GM23338 (cell line): Measurements from ENCODE around the gene DAAM2. TPM values are rescaled to one million over a fixed set of nuclear protein-coding genes. Genes with fewer than 3 reads are reported as not detected.

ENCODE experiments used
- ATAC-seq: fragments of 200-7000 bp; cut with Tn5 transposase; 3 replicates; pipeline ENCODE4 v1.9.1; 2020
- DNase-seq: peaks from one replicate; pipeline ENCODE4 v3.0.0-alpha.2; 2015; ENCODE audit warnings: low spot score
- H2AFZ ChIP-seq: fragments of 200-600 bp; sonication (generic); 2 replicates; pipeline ENCODE4 v1.8.0; 2016; ENCODE audit warnings: antibody characterized with exemption, mild to moderate bottlenecking, moderate library complexity
- H3F3A ChIP-seq: fragments of 200-600 bp; sonication (generic); replicated peaks from 2 replicates; pipeline ENCODE4 v1.8.0; 2017; ENCODE audit warnings: antibody characterized with exemption, mixed run types, low read depth
- H3K27ac ChIP-seq: fragments of 200-600 bp; sonication (generic); 2 replicates; pipeline ENCODE4 v1.6.1; 2016; ENCODE audit warnings: low read depth
- H3K27me3 ChIP-seq: fragments of 200-600 bp; sonication (generic); 2 replicates; pipeline ENCODE4 v1.8.0; 2016; ENCODE audit warnings: mild to moderate bottlenecking, mixed run types, moderate library complexity; ENCODE audit not compliant: insufficient read depth
- H3K36me3 ChIP-seq: fragments of 200-600 bp; sonication (generic); 2 replicates; pipeline ENCODE4 v1.8.0; 2016; ENCODE audit warnings: mild to moderate bottlenecking; ENCODE audit not compliant: insufficient read depth
- H3K4me1 ChIP-seq: fragments of 200-600 bp; sonication (generic); 2 replicates; pipeline ENCODE4 v1.8.0; 2016; ENCODE audit warnings: mild to moderate bottlenecking, moderate library complexity; ENCODE audit not compliant: insufficient read depth
- H3K4me2 ChIP-seq: fragments of 200-600 bp; sonication (generic); 2 replicates; pipeline ENCODE4 v1.7.1; 2017; ENCODE audit warnings: mixed run types
- H3K4me3 ChIP-seq: fragments of 200-600 bp; sonication (generic); 2 replicates; pipeline ENCODE4 v1.6.1; 2016; ENCODE audit warnings: mixed run types
- H3K79me2 ChIP-seq: fragments of 200-600 bp; sonication (generic); replicated peaks from 2 replicates; pipeline ENCODE4 v1.8.0; 2017; ENCODE audit warnings: mild to moderate bottlenecking; ENCODE audit not compliant: insufficient read depth
- H3K9me2 ChIP-seq: fragments of 200-600 bp; sonication (generic); 2 replicates; pipeline ENCODE4 v1.8.0; 2017; ENCODE audit not compliant: insufficient read depth
- H4K20me1 ChIP-seq: fragments of 200-600 bp; sonication (generic); replicated peaks from 2 replicates; pipeline ENCODE4 v1.8.0; 2017; ENCODE audit warnings: mild to moderate bottlenecking; ENCODE audit not compliant: insufficient read depth
- H3K27ac Mint-ChIP-seq: 2 replicates; pipeline ENCODE4 v1.8.0; 2020; ENCODE audit warnings: inconsistent platforms, mild to moderate bottlenecking, moderate library complexity, mixed read lengths
- H3K27me3 Mint-ChIP-seq: 3 replicates; pipeline ENCODE4 v1.8.0; 2022; ENCODE audit warnings: low read depth, mild to moderate bottlenecking, moderate library complexity, mixed read lengths, inconsistent platforms; ENCODE audit not compliant: insufficient read depth, poor library complexity
- H3K36me3 Mint-ChIP-seq: 3 replicates; pipeline ENCODE4 v1.8.0; 2021; ENCODE audit warnings: low read depth, mild to moderate bottlenecking, inconsistent platforms, moderate library complexity, mixed read lengths
- H3K4me1 Mint-ChIP-seq: 3 replicates; pipeline ENCODE4 v1.8.0; 2020; ENCODE audit warnings: mild to moderate bottlenecking, inconsistent platforms, mixed read lengths
- H3K4me3 Mint-ChIP-seq: 3 replicates; pipeline ENCODE4 v1.8.0; 2021; ENCODE audit warnings: moderate library complexity, mild to moderate bottlenecking, inconsistent platforms, mixed read lengths
- H3K9me3 Mint-ChIP-seq: 3 replicates; pipeline ENCODE4 v1.8.0; 2020; ENCODE audit warnings: moderate library complexity, mild to moderate bottlenecking, inconsistent platforms, mixed read lengths
- CREB1 ChIP-seq: fragments of 250-450 bp; sonication (Bioruptor Pico); IDR thresholded peaks from 2 replicates; pipeline ENCODE4 v1.5.0; 2020; ENCODE audit warnings: low read depth, mild to moderate bottlenecking, moderate library complexity
- EZH2 ChIP-seq: fragments of 200-600 bp; sonication (generic); IDR thresholded peaks from one replicate; pipeline ENCODE4 v1.8.0; 2017; ENCODE audit warnings: antibody characterized with exemption, mild to moderate bottlenecking, low read depth; ENCODE audit not compliant: unreplicated experiment
- EZH2phosphoT487 ChIP-seq: fragments of 200-600 bp; sonication (generic); IDR thresholded peaks from one replicate; pipeline ENCODE4 v1.8.1; 2018; ENCODE audit warnings: antibody characterized with exemption; ENCODE audit not compliant: unreplicated experiment
- JUNB ChIP-seq: IDR thresholded peaks from one replicate; pipeline ENCODE4 v1.6.1; 2016; ENCODE audit warnings: antibody characterized with exemption; ENCODE audit not compliant: unreplicated experiment
- POLR2AphosphoS5 ChIP-seq: IDR thresholded peaks from 2 replicates; pipeline ENCODE4 v1.6.1; 2016; ENCODE audit warnings: antibody characterized with exemption, low read depth
- STAT1 ChIP-seq: IDR thresholded peaks from one replicate; pipeline ENCODE4 v1.6.1; 2016; ENCODE audit warnings: antibody characterized with exemption; ENCODE audit not compliant: unreplicated experiment
- ZNF114 ChIP-seq: fragments of 250-450 bp; sonication (Bioruptor Pico); IDR thresholded peaks from 2 replicates; pipeline ENCODE4 v1.5.0; 2020; ENCODE audit warnings: mild to moderate bottlenecking, moderate library complexity
- ZNF331 ChIP-seq: fragments of 250-450 bp; sonication (Bioruptor Pico); IDR thresholded peaks from 2 replicates; pipeline ENCODE4 v1.5.0; 2020; ENCODE audit warnings: low read depth, mild to moderate bottlenecking, moderate library complexity
- ZNF462 ChIP-seq: fragments of 250-450 bp; sonication (Bioruptor Pico); IDR thresholded peaks from 2 replicates; pipeline ENCODE4 v1.5.0; 2020; ENCODE audit warnings: mild to moderate bottlenecking, moderate library complexity
- polyA plus RNA-seq: library from polyadenylated mRNA; unstranded; fragments of >200 nt; fragmentation: Nextera tagmentation; extraction: Ambion mirVana; gene quantifications from 2 replicates; pipeline ENCODE4 v1.2.1, GENCODE V29; 2016
- total RNA-seq: library from RNA; depleted of rRNA; stranded (reverse); fragments of >200 nt; shearing (Covaris generic); gene quantifications from 2 replicates; pipeline ENCODE4 v1.2.3, GENCODE V29; 2014
- TF ChIP-seq, protein P1 (sequence below): IDR thresholded peaks from one replicate; pipeline ENCODE4 v1.6.1; 2018; ENCODE audit warnings: antibody characterized with exemption; ENCODE audit not compliant: unreplicated experiment
- TF ChIP-seq, protein P2 (sequence below), 2 experiments: fragments of 200-600 bp in 1 of 2; sonication (generic) in 1 of 2; conservative IDR thresholded peaks; 2 replicates each; pipeline versions ENCODE4 v1.5.1 to v1.6.1; 2016 to 2017; ENCODE audit warnings: antibody characterized with exemption in 2 of 2, low read depth in 2 of 2, mild to moderate bottlenecking in 2 of 2, moderate library complexity in 1 of 2

The DAAM2 gene
- total and polyA plus RNA-seq, 2 experiments from 2014 or later = 1.4 to 4.9 TPM

- no peaks in the 10 kb centered on the region for H4K20me1 ChIP-seq
- no peak overlapping the region for H3K4me3 ChIP-seq
- TF ChIP-seq ZNF462 (CRISPR knock-in tag) (no peak), ZNF114 (CRISPR knock-in tag) (no peak), POLR2AphosphoS5 (no peak), JUNB (no peak), EZH2phosphoT487 (no peak), ZNF331 (CRISPR knock-in tag) (no peak), STAT1 (no peak), EZH2 (no peak), CREB1 (no peak)
- TF ChIP-seq, protein P1, sequence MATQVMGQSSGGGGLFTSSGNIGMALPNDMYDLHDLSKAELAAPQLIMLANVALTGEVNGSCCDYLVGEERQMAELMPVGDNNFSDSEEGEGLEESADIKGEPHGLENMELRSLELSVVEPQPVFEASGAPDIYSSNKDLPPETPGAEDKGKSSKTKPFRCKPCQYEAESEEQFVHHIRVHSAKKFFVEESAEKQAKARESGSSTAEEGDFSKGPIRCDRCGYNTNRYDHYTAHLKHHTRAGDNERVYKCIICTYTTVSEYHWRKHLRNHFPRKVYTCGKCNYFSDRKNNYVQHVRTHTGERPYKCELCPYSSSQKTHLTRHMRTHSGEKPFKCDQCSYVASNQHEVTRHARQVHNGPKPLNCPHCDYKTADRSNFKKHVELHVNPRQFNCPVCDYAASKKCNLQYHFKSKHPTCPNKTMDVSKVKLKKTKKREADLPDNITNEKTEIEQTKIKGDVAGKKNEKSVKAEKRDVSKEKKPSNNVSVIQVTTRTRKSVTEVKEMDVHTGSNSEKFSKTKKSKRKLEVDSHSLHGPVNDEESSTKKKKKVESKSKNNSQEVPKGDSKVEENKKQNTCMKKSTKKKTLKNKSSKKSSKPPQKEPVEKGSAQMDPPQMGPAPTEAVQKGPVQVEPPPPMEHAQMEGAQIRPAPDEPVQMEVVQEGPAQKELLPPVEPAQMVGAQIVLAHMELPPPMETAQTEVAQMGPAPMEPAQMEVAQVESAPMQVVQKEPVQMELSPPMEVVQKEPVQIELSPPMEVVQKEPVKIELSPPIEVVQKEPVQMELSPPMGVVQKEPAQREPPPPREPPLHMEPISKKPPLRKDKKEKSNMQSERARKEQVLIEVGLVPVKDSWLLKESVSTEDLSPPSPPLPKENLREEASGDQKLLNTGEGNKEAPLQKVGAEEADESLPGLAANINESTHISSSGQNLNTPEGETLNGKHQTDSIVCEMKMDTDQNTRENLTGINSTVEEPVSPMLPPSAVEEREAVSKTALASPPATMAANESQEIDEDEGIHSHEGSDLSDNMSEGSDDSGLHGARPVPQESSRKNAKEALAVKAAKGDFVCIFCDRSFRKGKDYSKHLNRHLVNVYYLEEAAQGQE = no peak
- TF ChIP-seq, protein P2, sequence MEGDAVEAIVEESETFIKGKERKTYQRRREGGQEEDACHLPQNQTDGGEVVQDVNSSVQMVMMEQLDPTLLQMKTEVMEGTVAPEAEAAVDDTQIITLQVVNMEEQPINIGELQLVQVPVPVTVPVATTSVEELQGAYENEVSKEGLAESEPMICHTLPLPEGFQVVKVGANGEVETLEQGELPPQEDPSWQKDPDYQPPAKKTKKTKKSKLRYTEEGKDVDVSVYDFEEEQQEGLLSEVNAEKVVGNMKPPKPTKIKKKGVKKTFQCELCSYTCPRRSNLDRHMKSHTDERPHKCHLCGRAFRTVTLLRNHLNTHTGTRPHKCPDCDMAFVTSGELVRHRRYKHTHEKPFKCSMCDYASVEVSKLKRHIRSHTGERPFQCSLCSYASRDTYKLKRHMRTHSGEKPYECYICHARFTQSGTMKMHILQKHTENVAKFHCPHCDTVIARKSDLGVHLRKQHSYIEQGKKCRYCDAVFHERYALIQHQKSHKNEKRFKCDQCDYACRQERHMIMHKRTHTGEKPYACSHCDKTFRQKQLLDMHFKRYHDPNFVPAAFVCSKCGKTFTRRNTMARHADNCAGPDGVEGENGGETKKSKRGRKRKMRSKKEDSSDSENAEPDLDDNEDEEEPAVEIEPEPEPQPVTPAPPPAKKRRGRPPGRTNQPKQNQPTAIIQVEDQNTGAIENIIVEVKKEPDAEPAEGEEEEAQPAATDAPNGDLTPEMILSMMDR (conservative IDR thresholded peaks at IDR 0.05; ENCODE audit: low read depth in 2 of 2) = no peak
- no peaks in the 10 kb centered on the region for H3K79me2 ChIP-seq
- H2AFZ ChIP-seq = no peak overlapping the region
- no peaks in the 10 kb centered on the region; the same call in 2 of the 3 replicates for H3K9me3 Mint-ChIP-seq
- DNase-seq (no peak), ATAC-seq (no peak)
- no peaks in the 10 kb centered on the region for H3F3A ChIP-seq
- H3K4me3 Mint-ChIP-seq = no peak overlapping the region
- H3K4me1 ChIP-seq = peaks cover 8% of the 10 kb centered on the region; the same call in 1 of the 2 replicates
- H3K9me2 ChIP-seq = 0 out of 2 replicates have a peak, but pooled peaks cover 11% of the 10 kb centered on the region
- no peak overlapping the region; the same call in 1 of the 2 replicates for H3K27ac Mint-ChIP-seq
- H3K27ac ChIP-seq = no peak overlapping the region
- no peaks in the 10 kb centered on the region for H3K27me3 ChIP-seq
- H3K27me3 Mint-ChIP-seq = peaks cover 3% of the 10 kb centered on the region
- H3K4me2 ChIP-seq = no peak overlapping the region
- H3K36me3 Mint-ChIP-seq = peaks cover 7% of the 10 kb centered on the region; the same call in 2 of the 3 replicates
- peaks cover 17% of the 10 kb centered on the region for H3K4me1 Mint-ChIP-seq
- no peaks in the 10 kb centered on the region for H3K36me3 ChIP-seq
Measured at GRCh38 chr6:39818695-39819094, 26.5 kb downstream of the DAAM2 start.
